Cardiac fibroblast (primary cell): ENCODE results near the gene KIAA1755.
A peak's percentile ranks its signal among the peaks of the same experiment; 100 is the strongest.
"Not testable (repeated sequence)": the region's sequence is repeated elsewhere in the genome, so short reads cannot be mapped to it uniquely, and the experiment has no call there.

Source experiments
- DNase-seq, 2 donors: peaks; one replicate each; pipeline versions ENCODE4 v3.0.0 to v3.0.0-alpha.2; 2010; ENCODE audit warnings: low read depth in 2 of 2
- H3K4me3 ChIP-seq, 2 donors: replicated peaks in 1 of 2; 1 replicate in 1 of 2; 2 replicates in 1 of 2; pipeline ENCODE4 v1.5.1; 2011; ENCODE audit warnings: low read depth in 2 of 2, low read length in 2 of 2, mild to moderate bottlenecking in 2 of 2, moderate library complexity in 1 of 2
- TF ChIP-seq, protein P1 (sequence below): IDR thresholded peaks from one replicate; pipeline ENCODE4 v1.5.1; 2011; ENCODE audit warnings: low read depth, mild to moderate bottlenecking, low read length, inconsistent platforms

KIAA1755 gene

DNA sequence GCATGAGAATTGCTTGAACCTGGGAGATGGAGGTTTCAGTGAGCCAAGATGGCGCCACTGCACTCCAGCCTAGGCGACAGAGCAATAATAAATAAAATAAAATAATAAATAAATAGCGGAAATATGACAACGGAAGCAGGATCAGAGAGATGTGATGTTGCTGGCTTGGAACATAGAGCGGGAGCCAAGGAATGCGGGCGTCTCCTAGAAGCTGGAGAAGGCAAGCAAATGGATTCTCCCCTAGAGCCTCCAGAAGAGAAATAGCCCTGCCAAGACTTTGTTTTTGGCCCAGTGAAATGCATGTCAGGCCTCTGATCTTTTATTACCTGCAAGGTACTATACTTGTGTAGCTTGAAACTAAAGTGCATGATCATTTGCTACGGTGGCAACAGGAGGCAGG is 12.4 kb downstream of the KIAA1755 start:
- H3K4me3 ChIP-seq: no peak overlapping the region
- TF ChIP-seq, protein P1, sequence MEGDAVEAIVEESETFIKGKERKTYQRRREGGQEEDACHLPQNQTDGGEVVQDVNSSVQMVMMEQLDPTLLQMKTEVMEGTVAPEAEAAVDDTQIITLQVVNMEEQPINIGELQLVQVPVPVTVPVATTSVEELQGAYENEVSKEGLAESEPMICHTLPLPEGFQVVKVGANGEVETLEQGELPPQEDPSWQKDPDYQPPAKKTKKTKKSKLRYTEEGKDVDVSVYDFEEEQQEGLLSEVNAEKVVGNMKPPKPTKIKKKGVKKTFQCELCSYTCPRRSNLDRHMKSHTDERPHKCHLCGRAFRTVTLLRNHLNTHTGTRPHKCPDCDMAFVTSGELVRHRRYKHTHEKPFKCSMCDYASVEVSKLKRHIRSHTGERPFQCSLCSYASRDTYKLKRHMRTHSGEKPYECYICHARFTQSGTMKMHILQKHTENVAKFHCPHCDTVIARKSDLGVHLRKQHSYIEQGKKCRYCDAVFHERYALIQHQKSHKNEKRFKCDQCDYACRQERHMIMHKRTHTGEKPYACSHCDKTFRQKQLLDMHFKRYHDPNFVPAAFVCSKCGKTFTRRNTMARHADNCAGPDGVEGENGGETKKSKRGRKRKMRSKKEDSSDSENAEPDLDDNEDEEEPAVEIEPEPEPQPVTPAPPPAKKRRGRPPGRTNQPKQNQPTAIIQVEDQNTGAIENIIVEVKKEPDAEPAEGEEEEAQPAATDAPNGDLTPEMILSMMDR: no peak
- no peak for DNase-seq

DNA sequence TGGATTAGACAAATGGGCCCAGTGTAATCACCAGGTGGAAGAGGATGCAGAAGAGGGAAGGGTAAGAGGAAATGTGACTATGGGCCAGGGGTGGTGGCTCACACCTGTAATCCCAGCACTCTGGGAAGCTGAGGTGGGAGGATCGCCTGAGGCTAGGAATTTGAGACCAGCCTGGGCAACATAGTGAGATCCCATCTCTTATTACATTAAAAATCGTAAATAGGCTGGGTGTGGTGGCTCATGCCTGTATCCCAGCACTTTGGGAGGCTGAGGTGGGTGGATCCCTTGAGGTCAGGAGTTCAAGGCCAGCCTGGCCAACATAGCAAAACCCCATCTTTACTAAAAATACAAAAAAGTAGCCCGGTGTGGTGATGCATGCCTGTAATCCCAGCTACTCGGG is 12.8 kb downstream of the KIAA1755 start:
- not testable (repeated sequence) for H3K4me3 ChIP-seq, DNase-seq

DNA sequence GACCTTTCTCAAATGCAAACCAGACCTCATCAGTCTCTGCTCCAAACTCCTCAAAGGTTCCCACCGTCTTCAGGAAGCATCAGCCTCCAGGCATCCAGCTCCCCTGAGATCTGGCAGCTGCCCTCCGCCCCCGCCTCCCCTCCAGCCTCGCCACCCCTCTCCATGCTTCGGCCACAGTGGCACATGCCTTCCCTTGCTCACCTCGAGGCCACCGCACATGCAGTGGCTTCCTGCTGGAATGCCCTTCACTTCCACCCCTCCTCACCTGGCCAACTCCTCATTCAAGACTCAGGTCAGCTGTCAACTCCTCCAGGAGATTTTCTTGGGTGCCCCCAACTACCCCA is 13.4 kb downstream of the KIAA1755 start:
- DNase-seq: no peak
- no peak overlapping the region for H3K4me3 ChIP-seq
- TF ChIP-seq, protein P1: no peak

DNA sequence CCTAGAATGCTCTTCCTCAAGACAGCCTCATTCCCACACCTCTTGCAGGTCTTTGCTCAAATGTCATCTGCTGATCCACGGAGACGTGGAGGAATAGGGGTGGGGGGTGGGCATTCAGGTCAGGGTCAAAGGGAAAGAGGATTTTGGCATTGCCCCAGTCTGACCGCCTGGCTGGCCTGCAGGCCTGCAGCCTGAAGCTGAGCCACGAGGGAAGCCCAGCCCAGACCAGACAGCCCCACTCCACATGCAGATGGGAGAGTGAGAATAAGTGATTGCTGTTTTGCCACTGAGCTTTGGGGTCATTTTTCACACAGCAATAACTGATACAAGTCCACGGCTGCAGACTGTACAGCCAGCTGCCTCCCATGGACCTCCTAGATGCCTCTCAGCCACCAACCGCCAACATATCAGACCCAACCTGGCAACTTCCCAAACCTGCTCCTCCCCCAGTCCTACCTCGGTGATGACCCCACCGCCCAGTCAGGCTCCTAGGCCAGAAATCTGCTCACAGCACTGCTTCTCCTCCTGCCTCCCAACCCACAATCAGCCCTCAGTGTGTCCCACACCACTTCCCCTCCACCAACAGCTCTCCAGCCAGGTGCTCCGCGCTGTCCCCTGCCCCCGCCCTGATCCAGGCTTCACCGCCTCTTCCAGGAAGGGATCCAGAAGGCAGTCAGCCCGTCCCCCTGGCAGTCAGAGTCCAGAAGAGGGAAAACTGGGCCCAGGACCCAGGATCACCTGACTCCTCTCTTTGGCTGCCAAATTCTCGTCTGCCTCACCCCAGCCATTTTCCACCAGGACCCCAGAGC is 14.0 kb downstream of the KIAA1755 start:
- DNase-seq: peak in 1 of 2 donors; percentile 51
- no peak overlapping the region for H3K4me3 ChIP-seq
- TF ChIP-seq, protein P1: no peak

DNA sequence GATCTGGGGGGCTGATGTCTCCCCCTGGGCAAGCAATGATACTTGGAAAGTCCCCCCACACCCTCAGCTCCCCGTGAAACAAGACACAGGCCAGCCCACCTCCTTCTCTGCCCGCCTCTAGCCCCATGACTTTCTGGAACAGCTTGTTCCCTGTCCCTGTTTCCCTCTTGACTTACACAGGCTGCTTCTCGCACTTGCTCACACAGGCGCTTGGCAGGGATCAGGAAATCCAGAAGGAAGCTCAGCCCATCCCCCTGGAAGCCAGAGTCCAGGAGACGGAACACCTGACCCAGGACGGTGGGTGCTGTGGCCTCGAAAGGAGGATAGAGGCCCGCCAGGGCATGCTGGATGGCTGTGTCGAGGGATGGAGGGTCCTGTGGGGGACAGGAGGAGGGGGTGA is 14.8 kb downstream of the KIAA1755 start:
- H3K4me3 ChIP-seq: no peak overlapping the region
- TF ChIP-seq, protein P1: no peak
- no peak for DNase-seq

DNA sequence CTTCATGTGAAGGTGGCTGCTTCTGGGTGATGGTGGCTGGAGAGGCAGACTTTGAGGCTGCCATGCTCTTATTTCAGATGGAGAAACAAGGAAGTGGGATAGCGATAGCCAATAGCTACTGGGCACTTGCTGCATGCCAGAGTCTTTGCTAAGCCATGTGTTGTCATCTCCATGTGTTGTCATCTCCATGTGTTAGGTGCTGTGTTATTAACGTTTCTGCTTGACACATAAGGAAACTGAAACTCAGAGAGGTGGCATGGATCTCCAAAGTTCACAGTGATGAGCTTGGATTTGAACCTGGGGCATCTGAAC is 16.9 kb downstream of the KIAA1755 start:
- H3K4me3 ChIP-seq: no peak overlapping the region
- TF ChIP-seq, protein P1: no peak
- DNase-seq: no peak

DNA sequence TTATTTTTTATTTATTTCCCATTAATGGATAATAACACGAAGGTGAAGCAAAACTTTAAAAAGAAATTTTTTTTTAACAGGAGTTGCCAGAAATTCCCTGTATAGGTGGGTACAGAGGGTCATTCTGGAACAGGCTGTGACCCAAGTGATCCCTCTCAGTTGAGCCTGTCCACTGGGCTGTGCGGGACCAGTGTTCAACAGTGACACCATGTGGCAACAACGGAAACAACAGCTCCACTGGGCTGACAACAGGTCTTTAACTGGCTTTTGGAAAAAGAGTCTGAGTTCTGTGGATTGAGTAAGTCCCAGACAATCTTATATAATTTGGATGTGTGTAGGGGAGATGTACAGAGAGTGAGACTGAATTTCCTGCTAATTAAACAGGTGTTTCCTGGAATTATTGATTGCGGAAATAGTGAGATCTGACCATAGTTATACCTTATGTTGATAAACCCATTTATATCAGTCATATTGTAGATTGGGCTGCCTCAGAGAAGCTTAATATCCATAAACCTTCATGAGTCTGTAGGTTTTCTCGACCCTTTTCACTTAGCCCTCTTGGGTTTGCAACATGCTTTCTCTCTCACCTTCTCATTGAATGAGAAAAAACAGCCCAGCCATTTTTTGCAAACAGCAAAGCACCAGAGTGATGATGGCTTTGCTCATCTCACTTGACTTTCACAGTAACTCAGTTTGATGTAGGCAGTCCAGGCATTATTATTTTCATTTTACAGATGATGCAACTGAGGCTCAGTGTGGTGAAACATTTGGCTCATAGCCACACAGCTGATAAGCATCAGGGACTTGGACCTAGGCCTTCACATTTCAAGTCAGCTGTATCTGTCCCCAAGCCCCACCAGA is 17.5 kb downstream of the KIAA1755 start:
- DNase-seq: peak in 1 of 2 donors; percentile 50
- TF ChIP-seq, protein P1: peak; percentile 52
- no peak overlapping the region for H3K4me3 ChIP-seq
